Esophagus muscularis mucosa (tissue), 4 donors: ENCODE results near the gene CYP17A1. TPM values are rescaled to one million over a fixed set of nuclear protein-coding genes. Genes with fewer than 3 reads are reported as not detected.

Experiments used
- DNase-seq: peaks from one replicate; pipeline ENCODE4 v3.0.0-alpha.2; 2017; ENCODE audit errors: extremely low spot score
- H3K27ac ChIP-seq, 4 donors: fragments of 200-600 bp; sonication (generic); replicated peaks in 1 of 4; 1 replicate in 3 of 4; 2 replicates in 1 of 4; pipeline ENCODE4 v1.5.1; 2016 to 2019; ENCODE audit warnings: mild to moderate bottlenecking in 1 of 4
- H3K27me3 ChIP-seq, 4 donors: fragments of 200-600 bp; sonication (generic); one replicate each; pipeline versions ENCODE4 v1.5.1 to v1.6.0; 2016 to 2019
- H3K36me3 ChIP-seq, 4 donors: fragments of 200-600 bp; sonication (generic); one replicate each; pipeline ENCODE4 v1.5.1; 2016 to 2019
- H3K4me1 ChIP-seq, 4 donors: fragments of 200-600 bp; sonication (generic); one replicate each; pipeline ENCODE4 v1.5.1; 2016 to 2019
- H3K4me3 ChIP-seq, 4 donors: fragments of 200-600 bp; sonication (generic); 1 replicate in 2 of 4; 2 replicates in 2 of 4; pipeline ENCODE4 v1.5.1; 2016 to 2019; ENCODE audit warnings: mild to moderate bottlenecking in 4 of 4, moderate library complexity in 1 of 4
- H3K9me3 ChIP-seq, 4 donors: fragments of 200-600 bp; sonication (generic); 1 replicate in 3 of 4; 2 replicates in 1 of 4; pipeline ENCODE4 v1.5.1; 2016 to 2019
- CTCF ChIP-seq, 3 experiments: fragments of 200-600 bp in 2 of 3; fragments of 450-650 bp in 1 of 3; sonication (generic) in 2 of 3; IDR thresholded peaks; one replicate each; pipeline ENCODE4 v1.5.1; 2017 to 2019; ENCODE audit warnings: antibody characterized with exemption in 3 of 3, mild to moderate bottlenecking in 2 of 3, moderate library complexity in 1 of 3
- EP300 ChIP-seq: sonication (generic); formaldehyde crosslinking; IDR thresholded peaks from one replicate; pipeline ENCODE4 v1.6.1; 2017; ENCODE audit warnings: antibody characterized with exemption
- POLR2A ChIP-seq: fragments of 450-650 bp; IDR thresholded peaks from one replicate; pipeline ENCODE4 v1.6.1; 2017; ENCODE audit warnings: antibody characterized with exemption, moderate library complexity, mild to moderate bottlenecking, low read depth
- POLR2AphosphoS5 ChIP-seq, 2 donors: sonication (generic); formaldehyde crosslinking; IDR thresholded peaks; one replicate each; pipeline ENCODE4 v1.6.1; 2017; ENCODE audit warnings: antibody characterized with exemption in 2 of 2
- WGBS: methylation state at CpG from one replicate; pipeline ENCODE4 v1.1.5; 2018; 5-methylcytosine and 5-hydroxymethylcytosine counted together
- intact Hi-C: fragments of 100-400 bp; cut with DNase I; formaldehyde crosslinking; loops from one replicate; pipeline ENCODE4 v1.15.1; 2023
- total RNA-seq, 4 donors: library from RNA; depleted of rRNA; stranded (reverse); fragments of >200 nt; gene quantifications; one replicate each; pipeline versions ENCODE4 v1.1.0 to v1.2.1, GENCODE V29; 2016

The CYP17A1 gene
- total RNA-seq, 4 donors from 2014 or later = not detected

- H3K9me3 ChIP-seq = no peaks in the 10 kb centered on the region
- H3K4me1 ChIP-seq = peaks cover 71 to 84% (median 76%) of the 10 kb centered on the region in 4 donors
- TF ChIP-seq CTCF (IDR thresholded peaks at IDR 0.05) = no peak
- TF ChIP-seq POLR2AphosphoS5 (IDR thresholded peaks at IDR 0.05) = no peak
- TF ChIP-seq POLR2A = no peak
- TF ChIP-seq EP300 = no peak
- H3K27me3 ChIP-seq = no peaks in the 10 kb centered on the region
- no peak overlapping the region for H3K4me3 ChIP-seq
- intact Hi-C loops = no loop called here
- no peak for DNase-seq
- H3K36me3 ChIP-seq = peaks cover 5 to 38% (median 20%) of the 10 kb centered on the region in 4 donors
- 45% methylated on average over 2 of the region's 2 CpGs for WGBS
- H3K27ac ChIP-seq = peak overlapping the region; percentile 82 to 90 (median 86)
Measured at GRCh38 chr10:102801496-102801895, 35.7 kb downstream of the CYP17A1 start.

- H3K27me3 ChIP-seq = no peaks in the 10 kb centered on the region
Measured at GRCh38 chr10:102800611-102801335, 36.4 kb downstream of the CYP17A1 start.

GRCh38 chr10:102799691-102800471, 37.3 kb downstream of the CYP17A1 start:
- peak; percentile 26 to 45 for TF ChIP-seq POLR2AphosphoS5 (IDR thresholded peaks at IDR 0.05)
- TF ChIP-seq EP300 = no peak
- TF ChIP-seq CTCF (IDR thresholded peaks at IDR 0.05) = peak in 1 of 3 experiments; percentile 17
- Histone ChIP-seq H3K4me1 (peaks cover 87 to 95% (median 90%) of the 10 kb centered on the region in 4 donors), H3K4me3 (peak overlapping the region in 1 of 4 donors; percentile 3), H3K36me3 (peaks cover 5 to 31% (median 15%) of the 10 kb centered on the region in 4 donors), H3K27ac (peak overlapping the region; percentile 82 to 90 (median 86)), H3K27me3 (no peaks in the 10 kb centered on the region), H3K9me3 (no peaks in the 10 kb centered on the region)
- WGBS = 49% methylated on average over 8 of the region's 8 CpGs
- DNase-seq = no peak
- intact Hi-C loops = no loop called here

More at GRCh38 chr10:102800611-102801335, 36.4 kb downstream of the CYP17A1 start:
- DNase-seq = no peak
- Histone ChIP-seq H3K4me3 (no peak overlapping the region), H3K27ac (peak overlapping the region; percentile 82 to 90 (median 86)), H3K4me1 (peaks cover 78 to 87% (median 83%) of the 10 kb centered on the region in 4 donors), H3K36me3 (peaks cover 5 to 32% (median 18%) of the 10 kb centered on the region in 4 donors), H3K9me3 (no peaks in the 10 kb centered on the region)
- TF ChIP-seq POLR2AphosphoS5 (IDR thresholded peaks at IDR 0.05) (peak in 1 of 2 donors; percentile 21), CTCF (IDR thresholded peaks at IDR 0.05) (no peak)
- intact Hi-C loops = no loop called here
- 64% methylated on average over 10 of the region's 10 CpGs for WGBS

GRCh38 chr10:102796407-102797176, 40.6 kb downstream of the CYP17A1 start:
- TF ChIP-seq POLR2A (no peak), POLR2AphosphoS5 (IDR thresholded peaks at IDR 0.05) (peak; percentile 76 to 92)

More at GRCh38 chr10:102796407-102797176, 40.6 kb downstream of the CYP17A1 start:
- intact Hi-C loops = no loop called here
- 31% methylated on average over 9 of the region's 9 CpGs for WGBS
- H3K4me1 ChIP-seq = peaks cover 93 to 100% (median 100%) of the 10 kb centered on the region in 4 donors
- peak; percentile 97 for DNase-seq
- peak overlapping the region in 2 of 4 donors; percentile 4 to 5 for H3K4me3 ChIP-seq
- H3K36me3 ChIP-seq = peaks cover 5 to 29% (median 15%) of the 10 kb centered on the region in 4 donors
- H3K27ac ChIP-seq = peak overlapping the region; percentile 82 to 90 (median 86)
- H3K9me3 ChIP-seq = no peaks in the 10 kb centered on the region
- no peaks in the 10 kb centered on the region for H3K27me3 ChIP-seq
